Stimulated activated CD4-positive, alpha-beta T cell treated with anti-CD3 and anti-CD28 coated beads, Interleukin-2, amount 100 ng/mL, for 4 hours (primary cell): ENCODE data around the gene PACSIN2.
"Not testable (repeated sequence)": the region's sequence is repeated elsewhere in the genome, so short reads cannot be mapped to it uniquely, and the experiment has no call there.

Source experiments
- DNase-seq: peaks from one replicate; pipeline ENCODE4 v3.0.0-alpha.2; 2020; ENCODE audit warnings: low read depth

PACSIN2 gene

DNA sequence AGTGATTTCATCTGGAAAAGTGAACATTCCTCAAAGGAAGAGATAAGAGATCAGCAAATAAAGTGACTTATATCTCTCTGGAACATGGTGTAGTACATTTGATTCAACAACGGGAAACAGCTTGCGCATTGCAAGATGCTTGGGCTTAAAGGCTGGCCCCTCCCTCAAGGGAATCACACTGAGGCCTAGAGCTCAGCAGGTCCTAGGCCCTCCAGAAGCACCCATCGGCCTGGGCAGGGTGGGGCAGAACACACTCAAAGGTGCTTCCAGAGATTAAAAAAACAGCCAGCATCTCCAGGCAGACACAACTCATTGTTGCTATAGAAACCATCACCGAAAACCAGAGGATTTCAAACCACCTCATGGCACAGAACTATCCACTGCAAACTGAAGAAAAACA is 88.8 kb downstream of the PACSIN2 start:
- DNase-seq: no peak

GRCh38 chr22:42925598-42925997 is 89.4 kb downstream of the PACSIN2 start:
- DNase-seq: no peak

GRCh38 chr22:42925031-42925430 is 89.9 kb downstream of the PACSIN2 start:
- DNase-seq: not testable (repeated sequence)

DNA sequence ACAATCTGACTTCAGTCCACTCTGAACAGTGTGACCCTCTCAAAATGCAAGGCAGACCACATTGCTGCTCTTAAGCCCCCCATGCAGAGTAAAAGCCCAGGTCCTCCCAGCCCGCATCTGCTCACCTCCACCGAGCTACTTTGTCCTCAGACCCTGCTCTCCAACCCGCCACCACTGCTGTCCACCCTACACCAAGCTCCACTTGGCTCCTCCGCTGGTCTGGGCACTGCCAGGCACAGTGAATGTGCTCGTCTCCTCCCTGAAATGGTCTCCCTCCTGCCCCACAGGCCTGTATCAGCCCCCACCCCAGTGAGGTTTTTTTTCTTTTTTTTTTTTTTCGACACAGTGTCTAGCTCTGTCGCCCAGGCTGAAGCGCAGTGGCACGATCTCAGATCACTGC is 90.5 kb downstream of the PACSIN2 start:
- no peak for DNase-seq

GRCh38 chr22:42922374-42923191 is 92.4 kb downstream of the PACSIN2 start:
- no peak for DNase-seq

GRCh38 chr22:42920101-42920820 is 94.7 kb downstream of the PACSIN2 start:
- no peak for DNase-seq

- DNase-seq: no peak
Measured at GRCh38 chr22:42919199-42919598, 95.8 kb downstream of the PACSIN2 start.

DNA sequence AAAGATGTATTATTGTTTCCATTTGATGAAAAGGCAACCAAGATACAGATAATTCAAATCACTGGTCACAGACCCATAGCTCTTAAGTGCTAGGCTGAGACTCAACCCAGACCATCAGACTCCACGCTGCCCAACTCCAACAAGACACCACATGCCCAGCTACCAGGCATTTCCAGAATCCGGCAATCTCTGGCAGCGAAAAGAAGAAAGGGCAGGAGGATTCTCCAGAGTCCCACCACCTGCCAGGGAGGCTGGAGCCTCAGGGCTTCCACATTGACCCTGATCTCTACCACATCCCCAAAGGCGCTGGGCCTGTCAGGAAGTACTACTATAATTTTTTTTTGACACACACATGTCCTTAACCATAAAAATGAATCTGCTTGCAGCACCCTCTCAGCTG is 96.4 kb downstream of the PACSIN2 start:
- no peak for DNase-seq

GRCh38 chr22:42917358-42917757 is 97.6 kb downstream of the PACSIN2 start:
- not testable (repeated sequence) for DNase-seq

DNA sequence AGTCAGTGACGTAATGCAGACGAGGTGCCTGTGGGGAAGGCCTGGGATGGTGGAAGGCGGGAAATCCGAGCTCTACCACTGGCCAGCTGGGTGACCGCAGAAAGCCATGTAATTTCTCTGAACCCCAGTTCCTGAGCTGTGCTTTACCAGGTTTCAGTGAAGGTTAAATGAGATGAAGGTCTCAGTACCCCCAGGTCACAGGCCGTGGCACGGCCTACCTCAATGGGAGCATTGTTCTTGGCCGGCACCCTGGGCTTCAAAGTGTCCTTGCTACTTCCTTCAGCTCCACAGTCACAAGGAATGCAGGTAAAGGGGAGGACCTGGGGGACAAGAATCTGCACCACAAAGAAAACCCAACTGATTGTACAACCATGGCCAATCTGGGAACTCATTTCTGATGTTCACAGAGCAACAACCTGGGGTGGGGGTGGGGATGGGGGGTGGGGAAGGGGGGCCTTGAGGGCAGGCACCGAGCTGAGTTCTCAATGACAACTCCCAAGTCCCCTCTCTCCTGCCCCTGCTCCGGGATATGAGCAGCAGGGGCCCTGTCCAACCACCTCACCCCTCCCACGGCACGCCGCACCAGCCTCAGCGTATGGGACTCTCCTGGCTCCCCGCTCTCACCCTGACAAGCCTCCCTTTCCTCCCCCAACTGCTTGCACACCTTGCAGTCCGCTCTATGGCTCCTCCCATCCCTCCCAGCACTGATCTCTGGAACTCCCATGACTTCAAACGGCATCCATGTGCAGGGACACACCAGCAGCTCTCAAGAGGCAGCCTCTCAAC is 98.8 kb downstream of the PACSIN2 start:
- no peak for DNase-seq

- no peak for DNase-seq
Measured at GRCh38 chr22:42914511-42915076, 100.4 kb downstream of the PACSIN2 start.

DNA sequence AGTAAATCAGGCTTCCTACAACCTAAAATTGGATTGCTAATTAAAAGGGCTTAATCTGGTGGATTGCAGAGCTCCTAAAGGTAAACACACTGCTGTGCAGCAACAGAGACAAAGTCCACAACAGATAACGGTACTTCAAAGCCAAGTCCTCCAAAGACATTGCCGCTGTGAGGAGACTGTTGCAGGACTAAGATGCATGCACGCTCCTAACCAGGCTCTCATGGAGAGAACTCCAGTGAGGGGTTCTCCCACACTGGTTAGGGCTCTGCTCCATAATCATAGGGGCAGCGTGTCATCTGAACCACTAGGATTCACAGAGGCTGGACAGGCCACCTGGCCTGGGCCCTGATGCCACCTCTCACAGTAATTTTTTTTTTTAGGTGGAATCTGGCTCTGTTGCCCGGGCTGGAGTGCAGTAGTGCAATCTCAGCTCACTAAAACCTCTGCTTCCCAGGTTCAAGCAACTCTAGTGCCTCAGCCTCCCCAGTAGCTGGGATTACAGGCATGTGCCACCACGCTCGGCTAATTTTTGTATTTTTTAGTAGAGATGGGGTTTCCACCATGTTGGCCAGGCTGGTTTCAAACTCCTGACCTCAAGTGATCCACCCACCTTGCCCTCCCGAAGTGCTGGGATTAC is 101.0 kb downstream of the PACSIN2 start:
- DNase-seq: no peak

DNA sequence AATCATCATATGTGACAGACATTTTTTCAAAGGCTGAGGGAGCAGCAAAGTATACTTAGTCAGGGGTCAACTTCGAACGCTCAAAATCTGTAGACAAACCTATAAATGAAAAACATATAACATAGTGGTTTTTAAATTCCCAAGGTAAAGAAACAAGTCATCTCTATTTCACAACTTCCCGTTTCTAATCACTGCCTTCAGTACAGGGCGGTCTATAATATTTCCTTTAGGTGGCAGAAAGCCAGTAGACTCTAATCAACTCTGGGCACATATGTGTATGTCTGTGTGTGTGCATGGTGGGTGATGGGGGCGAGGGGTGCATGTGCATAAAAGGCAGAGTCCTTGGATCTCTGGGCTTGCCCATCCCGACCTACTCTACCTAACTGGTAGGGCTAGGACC is 102.9 kb downstream of the PACSIN2 start:
- no peak for DNase-seq

- no peak for DNase-seq
Measured at GRCh38 chr22:42910221-42910942, 104.6 kb downstream of the PACSIN2 start.

DNA sequence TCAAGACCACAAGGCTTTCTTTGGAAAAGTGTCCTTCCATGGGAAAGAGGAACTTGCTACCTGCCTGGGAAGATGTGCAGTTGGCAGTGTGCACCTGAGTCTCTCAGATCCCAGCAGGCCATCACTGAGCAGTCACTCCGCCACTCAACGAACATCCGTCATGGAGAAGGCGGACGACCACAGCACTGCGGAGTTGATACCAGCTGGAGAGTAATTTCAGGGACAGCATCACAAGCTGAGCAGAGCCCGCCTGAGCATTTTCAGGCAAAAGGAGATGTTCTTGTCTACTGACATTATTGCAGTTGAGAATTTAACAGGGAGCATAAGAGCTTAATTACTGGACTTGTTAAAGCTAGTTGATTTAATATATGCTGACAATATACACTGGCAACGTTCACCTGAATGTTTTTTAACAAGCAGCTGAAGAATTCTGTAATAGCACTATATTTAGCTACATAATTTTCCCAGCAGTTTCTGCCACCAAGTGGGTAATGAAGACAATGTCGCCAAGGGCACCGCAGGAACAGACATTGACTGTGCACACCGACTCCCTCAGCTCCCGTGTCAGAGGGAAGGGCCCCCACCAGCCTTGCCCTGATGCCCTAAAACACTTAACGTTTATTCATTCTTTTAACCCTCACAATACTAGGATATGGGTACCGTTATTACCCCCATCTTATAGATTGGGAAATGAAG is 105.4 kb downstream of the PACSIN2 start:
- no peak for DNase-seq

DNA sequence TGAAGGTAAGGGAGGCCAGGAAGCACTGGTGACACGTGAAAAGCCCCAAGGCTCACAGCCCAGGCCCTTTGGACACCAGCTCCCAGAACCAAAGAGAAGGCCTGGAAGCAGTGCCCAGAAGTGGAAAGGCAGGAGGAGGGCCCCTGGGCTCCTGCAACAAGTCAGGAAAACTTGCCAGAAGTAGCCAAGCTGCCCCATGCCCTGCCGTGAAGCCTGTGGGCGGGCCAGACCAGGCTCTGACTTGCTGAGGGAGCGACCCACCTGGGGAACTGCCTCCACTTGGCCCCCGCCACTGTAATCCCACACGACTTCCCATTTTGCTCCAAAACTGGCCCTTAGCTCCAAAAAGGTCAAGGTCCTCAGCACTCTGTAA is 106.6 kb downstream of the PACSIN2 start:
- no peak for DNase-seq

- DNase-seq: no peak
Measured at GRCh38 chr22:42907404-42908373, 107.3 kb downstream of the PACSIN2 start.

GRCh38 chr22:42906605-42907348 is 108.2 kb downstream of the PACSIN2 start:
- no peak for DNase-seq
